ENCODE data around the gene RNF43.

- TF ChIP-seq CTCF (IDR thresholded peaks at IDR 0.05; ENCODE audit: low read length) (no peak), EZH2 (IDR thresholded peaks at IDR 0.05; ENCODE audit: borderline replicate concordance, low read length) (no peak)
These were observed 3.5 kb upstream of the RNF43 start for GRCh38 chr17:58420827-58421226.
